Activated B cell treated with CpG ODN at 0.5 μM for 24 hours (primary cell): ENCODE measurements around the gene ZC3H18. TPM values are rescaled to one million over a fixed set of nuclear protein-coding genes. Genes with fewer than 3 reads are reported as not detected.

ENCODE experiments used
- ATAC-seq: fragments of 200-7000 bp; cut with Tn5 transposase; one replicate; pipeline ENCODE4 v1.10.0; 2021; ENCODE audit warnings: low read depth, mild to moderate bottlenecking, moderate library complexity
- CTCF ChIA-PET: fragments of 350-600 bp; sonication (Branson Sonifier 250); formaldehyde crosslinking; loops from one replicate; lab custom pipeline; 2021; ENCODE audit warnings: antibody characterized with exemption; lab: Charles Lee
- POLR2A ChIA-PET: fragments of 350-600 bp; sonication (Branson Sonifier 250); formaldehyde crosslinking; loops from one replicate; lab custom pipeline; 2021; ENCODE audit warnings: antibody characterized with exemption; lab: Charles Lee
- DNase-seq: peaks from one replicate; pipeline ENCODE4 v3.0.0; 2022
- H3K27ac Mint-ChIP-seq: one replicate; pipeline ENCODE4 v1.8.0; 2020; ENCODE audit warnings: mixed read lengths
- H3K27me3 Mint-ChIP-seq: one replicate; pipeline ENCODE4 v1.8.0; 2021; ENCODE audit warnings: mixed read lengths
- H3K36me3 Mint-ChIP-seq: one replicate; pipeline ENCODE4 v1.8.0; 2021; ENCODE audit warnings: low read depth, mixed read lengths
- H3K4me1 Mint-ChIP-seq: one replicate; pipeline ENCODE4 v1.8.0; 2021; ENCODE audit warnings: mixed read lengths
- H3K4me3 Mint-ChIP-seq: one replicate; pipeline ENCODE4 v1.8.0; 2020; ENCODE audit warnings: mild to moderate bottlenecking, mixed read lengths
- H3K9me3 Mint-ChIP-seq: one replicate; pipeline ENCODE4 v1.8.0; 2020; ENCODE audit warnings: mixed read lengths
- CTCF ChIP-seq: fragments of 200-600 bp; IDR thresholded peaks from one replicate; pipeline ENCODE4 v1.8.0; 2022; ENCODE audit warnings: antibody characterized with exemption, mild to moderate bottlenecking
- intact Hi-C: fragments of 100-400 bp; cut with micrococcal nuclease; formaldehyde crosslinking; loops from one replicate; pipeline ENCODE4 v1.15.1; 2024
- total RNA-seq: library from RNA; stranded (reverse); gene quantifications from 2 replicates; pipeline ENCODE4 v1.2.3, GENCODE V29; 2022

ZC3H18 gene
- total RNA-seq, 1 donor from 2014 or later: 74.2 TPM

- TF ChIP-seq CTCF: no peak
- peaks cover 46% of the 10 kb centered on the region for H3K4me1 Mint-ChIP-seq
- peak overlapping the region; percentile 93 for H3K27ac Mint-ChIP-seq
- peaks cover 12% of the 10 kb centered on the region for H3K36me3 Mint-ChIP-seq
- intact Hi-C loops: loop anchor here (1.0 to 10.0 kb wide), 4 partner anchors 21 to 226 kb away; partner anchors contain the start of genes CTU2, CYBA, RNF166 and ZFPM1
- ATAC-seq (no peak), DNase-seq (no peak)
- POLR2A ChIA-PET: interaction anchor here (0.7 to 3.8 kb wide), 8 partner anchors 17 to 158 kb away, joined by 3 to 32 read pairs (median 6); partner anchors contain the start of genes CYBA, MVD and ZC3H18
- no peaks in the 10 kb centered on the region for H3K9me3 Mint-ChIP-seq
- CTCF ChIA-PET: interaction anchor here (1.3 to 1.4 kb wide), 2 partner anchors 16 to 20 kb away, joined by 4 to 6 read pairs; no protein-coding TSS in a partner anchor
- H3K4me3 Mint-ChIP-seq: peak overlapping the region; percentile 79
- no peaks in the 10 kb centered on the region for H3K27me3 Mint-ChIP-seq
Measured at GRCh38 chr16:88680554-88681083, 110.4 kb downstream of the ZC3H18 start.

GRCh38 chr16:88681084-88681680 is 111.0 kb downstream of the ZC3H18 start:
- DNase-seq (no peak), ATAC-seq (peak; percentile 12)
- peaks cover 9% of the 10 kb centered on the region for H3K36me3 Mint-ChIP-seq
- peak overlapping the region; percentile 93 for H3K27ac Mint-ChIP-seq
- H3K4me1 Mint-ChIP-seq: peaks cover 46% of the 10 kb centered on the region
- TF ChIP-seq CTCF: no peak
- intact Hi-C loops: loop anchor here (1.0 to 10.0 kb wide), 4 partner anchors 20 to 226 kb away; partner anchors contain the start of genes CTU2, CYBA, RNF166 and ZFPM1
- H3K4me3 Mint-ChIP-seq: peak overlapping the region; percentile 79
- H3K9me3 Mint-ChIP-seq: no peaks in the 10 kb centered on the region
- no peaks in the 10 kb centered on the region for H3K27me3 Mint-ChIP-seq
- ChIA-PET CTCF (interaction anchor here (0.8 to 1.4 kb wide), 4 partner anchors 17 to 48 kb away, joined by 3 to 6 read pairs (median 4); no protein-coding TSS in a partner anchor), POLR2A (interaction anchor here (0.7 to 3.8 kb wide), 9 partner anchors 10 to 158 kb away, joined by 3 to 32 read pairs (median 5); partner anchors contain the start of genes CYBA, MVD and ZC3H18)

Other genes with a start within 250 kb of the ZC3H18 start
- 3.9 and 4.2 TPM in 2 replicates for gene ZNF469, start 187.4 kb upstream of the ZC3H18 start, total RNA-seq
- 27.3 and 35.0 TPM in 2 replicates for gene ZFPM1, start 117.1 kb upstream of the ZC3H18 start, total RNA-seq
- 0.34 and 0.69 TPM in 2 replicates for gene IL17C, start 68.2 kb downstream of the ZC3H18 start, total RNA-seq
- gene CYBA, start 80.7 kb downstream of the ZC3H18 start, total RNA-seq: 432 and 456 TPM in 2 replicates
- gene MVD, start 92.7 kb downstream of the ZC3H18 start, total RNA-seq: 115 and 140 TPM in 2 replicates
- gene SNAI3, start 116.1 kb downstream of the ZC3H18 start, total RNA-seq: 1.5 and 2.7 TPM in 2 replicates
- gene RNF166, start 136.0 kb downstream of the ZC3H18 start, total RNA-seq: 31.0 and 45.3 TPM in 2 replicates
- 28.8 and 36.7 TPM in 2 replicates for gene CTU2, start 136.1 kb downstream of the ZC3H18 start, total RNA-seq
- gene PIEZO1, start 214.8 kb downstream of the ZC3H18 start, total RNA-seq: 75.2 and 85.9 TPM in 2 replicates
- 4.3 and 5.5 TPM in 2 replicates for gene CDT1, start 233.4 kb downstream of the ZC3H18 start, total RNA-seq
- 198 and 209 TPM in 2 replicates for gene APRT, start 241.5 kb downstream of the ZC3H18 start, total RNA-seq